Gastrocnemius medialis (tissue), 4 donors: ENCODE measurements around the gene RSAD2. TPM values are rescaled to one million over a fixed set of nuclear protein-coding genes. Genes with fewer than 3 reads are reported as not detected.

Experiments
- ATAC-seq, 2 donors: fragments of 150-250 bp; one replicate each; pipeline ENCODE4 v1.9.1; 2016
- DNase-seq, 2 donors: peaks; one replicate each; pipeline ENCODE4 v3.0.0-alpha.2; 2019
- H3K27ac ChIP-seq, 4 donors: fragments of 200-600 bp; sonication (generic); 1 replicate in 1 of 4; 2 replicates in 3 of 4; pipeline ENCODE4 v1.5.1; 2016 to 2018; ENCODE audit warnings: mild to moderate bottlenecking in 2 of 4, moderate library complexity in 1 of 4
- H3K27me3 ChIP-seq, 3 donors: fragments of 200-600 bp; sonication (generic) in 2 of 3; 1 replicate in 1 of 3; 2 replicates in 2 of 3; pipeline versions ENCODE4 v1.5.1 to v1.6.0; 2016 to 2019; ENCODE audit warnings: mild to moderate bottlenecking in 1 of 3, moderate library complexity in 1 of 3
- H3K36me3 ChIP-seq, 2 donors: fragments of 200-600 bp; sonication (generic) in 1 of 2; one replicate each; pipeline ENCODE4 v1.5.1; 2017 to 2018
- H3K4me1 ChIP-seq, 2 donors: fragments of 200-600 bp; sonication (generic) in 1 of 2; one replicate each; pipeline ENCODE4 v1.5.1; 2016 to 2017; ENCODE audit warnings: mild to moderate bottlenecking in 2 of 2
- H3K4me3 ChIP-seq, 4 donors: fragments of 200-600 bp; sonication (generic) in 3 of 4; 1 replicate in 1 of 4; 2 replicates in 3 of 4; pipeline ENCODE4 v1.5.1; 2016 to 2019; ENCODE audit warnings: mild to moderate bottlenecking in 2 of 4
- H3K9me3 ChIP-seq, 3 donors: fragments of 200-600 bp; sonication (generic) in 2 of 3; 1 replicate in 1 of 3; 2 replicates in 2 of 3; pipeline ENCODE4 v1.5.1; 2016 to 2019
- CTCF ChIP-seq, 5 experiments: fragments of 450-650 bp in 3 of 5; fragments of 200-600 bp in 2 of 5; sonication (generic) in 2 of 5; IDR thresholded peaks in 4 of 5; conservative IDR thresholded peaks in 1 of 5; 1 replicate in 4 of 5; 2 replicates in 1 of 5; pipeline ENCODE4 v1.5.1; 2016 to 2019; ENCODE audit warnings: antibody characterized with exemption in 5 of 5, mild to moderate bottlenecking in 3 of 5, moderate library complexity in 3 of 5
- POLR2A ChIP-seq, 2 donors: fragments of 450-650 bp; IDR thresholded peaks; one replicate each; pipeline ENCODE4 v1.6.1; 2017; ENCODE audit warnings: antibody characterized with exemption in 2 of 2, mild to moderate bottlenecking in 2 of 2, moderate library complexity in 2 of 2
- in situ Hi-C, 4 donors: fragments of 200-750 bp; cut with MboI; loops; one replicate each; pipeline versions ENCODE4 v1.15.0 to v1.8.0; 2017; ENCODE audit warnings: low sequenced_read_pairs in 4 of 4
- intact Hi-C: fragments of 100-400 bp; cut with DNase I; formaldehyde crosslinking; loops from one replicate; pipeline ENCODE4 v1.15.1; 2023; ENCODE audit warnings: low total_unique reads
- total RNA-seq, 4 donors: library from RNA; depleted of rRNA; stranded (reverse); fragments of >200 nt; gene quantifications; one replicate each; pipeline versions ENCODE4 v1.1.0 to v1.2.3, GENCODE V29; 2016

RSAD2 gene
- total RNA-seq, 4 donors from 2014 or later = 1.2 to 4.2 (median 2.9) TPM

DNA sequence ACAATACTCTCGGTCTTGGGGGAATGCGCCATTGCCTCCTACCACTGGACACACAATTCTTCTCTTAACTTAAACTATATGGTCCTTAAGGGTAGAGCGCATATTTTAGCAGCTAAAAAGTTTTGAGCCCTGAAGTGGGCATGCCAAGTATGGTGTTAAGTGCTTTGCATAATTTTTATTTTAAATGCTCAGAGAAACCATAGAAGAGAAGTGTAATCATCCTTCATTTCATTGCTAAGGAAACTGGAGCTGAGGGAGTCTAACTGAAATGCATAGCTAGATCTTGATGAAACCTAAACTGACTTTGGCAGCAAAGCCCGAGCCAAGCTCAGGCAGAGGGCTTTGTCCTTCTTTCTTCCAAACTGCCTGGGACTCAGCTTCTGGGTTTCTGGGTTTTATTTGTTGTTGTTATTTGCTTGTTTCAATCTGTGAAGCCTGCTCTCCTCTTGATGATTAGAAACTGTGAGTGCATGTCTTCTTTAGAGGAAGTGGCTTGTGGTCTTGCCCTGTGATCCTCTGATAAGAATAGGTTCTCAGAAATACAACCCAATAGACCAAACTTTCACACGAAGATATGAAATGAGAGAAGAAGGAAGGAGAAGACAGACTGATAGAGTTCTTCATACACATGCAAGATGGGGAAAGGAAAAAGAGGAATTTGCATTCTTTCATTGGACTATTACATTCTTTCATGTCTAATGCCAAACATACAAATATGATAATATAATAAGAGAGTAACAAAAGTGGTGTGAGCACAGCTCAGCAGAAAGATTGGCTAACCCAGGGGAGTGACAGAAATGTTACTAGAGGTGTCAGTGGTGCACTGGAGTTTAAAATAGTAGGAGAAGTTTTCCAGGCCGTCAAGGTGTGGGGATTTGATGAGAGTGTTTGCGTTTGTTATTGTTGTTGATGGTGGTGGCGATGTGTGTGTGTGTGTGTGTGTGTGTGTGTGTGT, 32.1 kb downstream of the RSAD2 start:
- no peaks in the 10 kb centered on the region for H3K36me3 ChIP-seq
- no peak for DNase-seq
- no peaks in the 10 kb centered on the region for H3K27me3 ChIP-seq
- no peak overlapping the region for H3K4me3 ChIP-seq
- H3K4me1 ChIP-seq = no peaks in the 10 kb centered on the region
- no peak overlapping the region for H3K27ac ChIP-seq
- in situ Hi-C loops = loop anchor here in 3 of 4 donors (5.0 to 10.0 kb wide), 3 partner anchors 118 to 135 kb away; no protein-coding TSS in a partner anchor
- no peak for ATAC-seq
- intact Hi-C loops = no loop called here
- TF ChIP-seq POLR2A (IDR thresholded peaks at IDR 0.05) (no peak), CTCF (IDR thresholded peaks at IDR 0.05 in 4 of 5, conservative IDR thresholded peaks at IDR 0.05 in 1 of 5) (no peak)
- no peaks in the 10 kb centered on the region for H3K9me3 ChIP-seq

DNA sequence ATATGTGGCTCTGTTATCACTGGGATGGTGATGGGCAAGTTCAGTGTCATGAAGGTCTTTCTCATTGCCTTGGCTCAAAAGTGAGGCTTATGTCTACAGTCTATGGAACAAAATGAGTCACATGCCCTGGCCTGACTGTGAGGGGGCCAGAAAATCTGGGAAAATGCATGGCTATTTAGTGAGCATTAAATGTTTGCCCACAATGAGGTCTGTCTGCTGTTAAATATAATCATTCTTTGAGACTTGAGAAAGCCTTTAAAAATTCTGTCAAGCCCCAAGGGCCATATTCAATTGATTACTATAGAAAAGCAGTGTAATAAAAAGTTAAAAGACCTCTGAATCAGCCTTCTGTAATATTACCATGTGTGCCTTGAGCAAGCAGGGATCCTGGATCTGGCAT, 34.1 kb downstream of the RSAD2 start:
- no peak overlapping the region for H3K4me3 ChIP-seq
- H3K27ac ChIP-seq = no peak overlapping the region
- TF ChIP-seq POLR2A (IDR thresholded peaks at IDR 0.05) (no peak), CTCF (IDR thresholded peaks at IDR 0.05 in 4 of 5, conservative IDR thresholded peaks at IDR 0.05 in 1 of 5) (no peak)
- no peaks in the 10 kb centered on the region for H3K36me3 ChIP-seq
- ATAC-seq (no peak), DNase-seq (no peak)
- H3K9me3 ChIP-seq = no peaks in the 10 kb centered on the region
- no peaks in the 10 kb centered on the region for H3K27me3 ChIP-seq
- intact Hi-C loops = no loop called here
- in situ Hi-C loops = loop anchor here in 1 of 4 donors (5.0 kb wide), 1 partner anchor 116 kb away; no protein-coding TSS in a partner anchor
- peaks cover 0 to under 1% of the 10 kb centered on the region in 2 donors for H3K4me1 ChIP-seq

DNA sequence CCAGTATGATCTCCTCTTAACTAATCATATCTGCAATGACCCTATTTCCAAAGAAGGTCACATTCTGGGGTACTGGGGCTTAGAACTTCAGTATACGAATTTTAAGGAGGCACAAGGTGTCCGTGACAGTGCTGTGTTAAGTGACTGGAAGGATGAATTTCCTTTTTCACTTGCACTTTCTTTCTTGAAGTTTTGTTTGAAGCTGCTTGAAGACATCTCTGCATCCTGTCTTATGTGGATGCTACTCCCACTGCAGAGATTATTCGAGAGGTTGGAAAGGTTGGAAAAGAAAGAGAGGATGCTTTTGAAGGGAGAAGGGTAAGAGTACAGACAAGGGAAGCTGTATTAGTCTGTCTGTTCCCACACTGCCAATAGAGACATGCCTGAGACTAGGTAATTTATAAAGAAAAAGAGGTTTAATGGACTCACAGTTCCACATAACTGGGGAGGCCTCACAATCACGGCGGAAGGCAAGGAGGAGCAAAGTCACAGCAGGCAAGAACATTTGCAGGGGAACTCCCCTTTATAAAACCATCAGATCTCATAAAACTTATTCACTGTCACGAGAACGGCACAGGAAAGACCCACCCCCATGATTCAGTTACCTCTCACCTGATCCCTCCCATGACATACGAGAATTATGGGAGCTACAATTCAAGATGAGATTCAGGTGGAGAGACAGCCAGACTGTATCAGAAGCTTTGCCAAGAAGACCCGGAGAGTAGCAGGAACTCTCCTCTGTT, 36.0 kb downstream of the RSAD2 start:
- in situ Hi-C loops (loop anchor here in 1 of 4 donors (5.0 kb wide), 1 partner anchor 114 kb away; no protein-coding TSS in a partner anchor), intact Hi-C loops (no loop called here)
- H3K9me3 ChIP-seq = no peaks in the 10 kb centered on the region
- no peaks in the 10 kb centered on the region for H3K36me3 ChIP-seq
- no peaks in the 10 kb centered on the region for H3K27me3 ChIP-seq
- DNase-seq = no peak
- no peak overlapping the region for H3K27ac ChIP-seq
- peaks cover 0 to 4% of the 10 kb centered on the region in 2 donors for H3K4me1 ChIP-seq
- H3K4me3 ChIP-seq = no peak overlapping the region
- TF ChIP-seq CTCF (IDR thresholded peaks at IDR 0.05 in 4 of 5, conservative IDR thresholded peaks at IDR 0.05 in 1 of 5) (no peak), POLR2A (IDR thresholded peaks at IDR 0.05) (no peak)
- ATAC-seq = no peak

GRCh38 chr2:6914828-6915227, 37.3 kb downstream of the RSAD2 start:
- DNase-seq (no peak), ATAC-seq (no peak)
- Histone ChIP-seq H3K4me1 (peaks cover 1 to 10% of the 10 kb centered on the region in 2 donors), H3K27me3 (no peaks in the 10 kb centered on the region), H3K9me3 (no peaks in the 10 kb centered on the region), H3K4me3 (no peak overlapping the region), H3K36me3 (no peaks in the 10 kb centered on the region), H3K27ac (no peak overlapping the region)
- intact Hi-C loops = loop anchor here (5.0 kb wide), 1 partner anchor 127 kb away; no protein-coding TSS in a partner anchor
- in situ Hi-C loops = loop anchor here in 1 of 4 donors (5.0 kb wide), 1 partner anchor 112 kb away; no protein-coding TSS in a partner anchor
- TF ChIP-seq CTCF (IDR thresholded peaks at IDR 0.05 in 4 of 5, conservative IDR thresholded peaks at IDR 0.05 in 1 of 5) = no peak
- TF ChIP-seq POLR2A (IDR thresholded peaks at IDR 0.05) = no peak
